NCI-H774 (cell line): Measurements from ENCODE around the gene SAMD4B.
"Not testable (repeated sequence)": the region's sequence is repeated elsewhere in the genome, so short reads cannot be mapped to it uniquely, and the experiment has no call there.

Source experiments
- DNase-seq: peaks from one replicate; lab custom pipeline; 2025; lab: John Stamatoyannopoulos, UW

Gene SAMD4B, protein sequence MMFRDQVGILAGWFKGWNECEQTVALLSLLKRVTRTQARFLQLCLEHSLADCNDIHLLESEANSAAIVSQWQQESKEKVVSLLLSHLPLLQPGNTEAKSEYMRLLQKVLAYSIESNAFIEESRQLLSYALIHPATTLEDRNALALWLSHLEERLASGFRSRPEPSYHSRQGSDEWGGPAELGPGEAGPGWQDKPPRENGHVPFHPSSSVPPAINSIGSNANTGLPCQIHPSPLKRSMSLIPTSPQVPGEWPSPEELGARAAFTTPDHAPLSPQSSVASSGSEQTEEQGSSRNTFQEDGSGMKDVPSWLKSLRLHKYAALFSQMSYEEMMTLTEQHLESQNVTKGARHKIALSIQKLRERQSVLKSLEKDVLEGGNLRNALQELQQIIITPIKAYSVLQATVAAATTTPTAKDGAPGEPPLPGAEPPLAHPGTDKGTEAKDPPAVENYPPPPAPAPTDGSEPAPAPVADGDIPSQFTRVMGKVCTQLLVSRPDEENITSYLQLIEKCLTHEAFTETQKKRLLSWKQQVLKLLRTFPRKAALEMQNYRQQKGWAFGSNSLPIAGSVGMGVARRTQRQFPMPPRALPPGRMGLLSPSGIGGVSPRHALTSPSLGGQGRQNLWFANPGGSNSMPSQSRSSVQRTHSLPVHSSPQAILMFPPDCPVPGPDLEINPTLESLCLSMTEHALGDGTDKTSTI

DNA sequence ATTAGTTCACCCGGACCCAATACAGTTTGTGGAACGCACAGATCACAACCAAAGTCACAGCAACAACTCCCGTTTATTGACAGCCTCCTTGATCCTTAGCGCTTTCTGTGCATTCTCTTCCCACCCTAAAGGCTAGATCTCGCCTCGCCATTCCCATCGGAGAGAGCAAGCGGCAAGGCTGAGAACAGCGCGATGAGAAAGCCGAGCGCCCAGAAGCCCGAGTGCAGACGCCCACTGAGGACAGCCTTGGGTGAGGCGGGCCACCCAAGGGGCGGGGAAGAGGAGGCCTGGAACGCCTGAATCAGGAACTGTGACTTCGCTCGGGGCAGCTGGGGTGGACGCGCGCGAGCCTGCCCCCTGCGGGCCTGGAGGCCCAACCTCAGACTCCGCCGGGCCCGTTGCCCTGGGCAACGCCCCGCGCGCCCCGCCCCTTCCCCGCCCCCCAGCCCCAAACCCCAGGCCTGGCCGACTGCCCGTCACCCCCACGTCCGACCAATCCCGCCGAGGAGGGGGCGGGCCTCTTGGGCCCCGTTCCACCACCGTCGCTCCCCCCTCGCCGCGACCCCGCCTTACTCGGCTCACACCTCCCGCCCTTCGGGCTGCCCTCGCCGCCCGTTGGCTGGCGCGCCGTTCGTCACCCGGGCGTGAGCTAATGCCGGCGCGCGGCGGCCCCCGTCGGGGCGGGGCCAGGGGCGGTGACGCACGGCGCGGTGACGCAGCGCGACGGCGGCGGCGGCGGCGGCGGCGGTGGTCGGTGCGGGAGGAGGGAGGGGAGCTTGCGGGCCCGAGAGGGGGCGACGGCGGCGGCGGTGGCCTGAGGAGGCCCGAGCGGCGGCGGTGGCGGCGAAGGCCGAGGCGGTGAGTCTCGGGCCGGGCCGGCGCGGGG lies at the start of gene SAMD4B:
TSS of gene SAMD4B (plus strand) at position 703 of the 886 bp plus-strand sequence. CDS start 14,473 bp downstream, outside the sequence.
- peak; percentile 97 for DNase-seq

DNA sequence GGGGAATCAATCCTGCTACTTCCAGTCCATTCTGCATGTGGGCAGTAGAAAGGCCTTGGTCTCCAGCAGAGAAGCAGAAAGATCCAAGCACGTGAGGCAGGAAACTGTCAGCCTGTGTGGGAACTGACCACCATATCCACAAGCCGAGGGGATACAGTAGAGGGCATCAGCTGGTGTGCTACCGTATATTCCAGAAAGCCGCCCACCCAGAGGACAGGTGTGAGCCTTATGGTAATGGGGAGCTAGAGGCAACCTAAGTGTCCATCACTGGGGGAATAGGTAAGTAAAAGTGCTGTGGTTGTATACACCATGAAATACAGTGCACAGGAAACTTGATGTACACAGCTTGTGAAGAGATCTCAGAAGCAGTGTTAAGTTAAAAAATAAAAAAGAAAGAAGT lies 48.8 kb upstream of the SAMD4B start:
- DNase-seq = no peak

DNA sequence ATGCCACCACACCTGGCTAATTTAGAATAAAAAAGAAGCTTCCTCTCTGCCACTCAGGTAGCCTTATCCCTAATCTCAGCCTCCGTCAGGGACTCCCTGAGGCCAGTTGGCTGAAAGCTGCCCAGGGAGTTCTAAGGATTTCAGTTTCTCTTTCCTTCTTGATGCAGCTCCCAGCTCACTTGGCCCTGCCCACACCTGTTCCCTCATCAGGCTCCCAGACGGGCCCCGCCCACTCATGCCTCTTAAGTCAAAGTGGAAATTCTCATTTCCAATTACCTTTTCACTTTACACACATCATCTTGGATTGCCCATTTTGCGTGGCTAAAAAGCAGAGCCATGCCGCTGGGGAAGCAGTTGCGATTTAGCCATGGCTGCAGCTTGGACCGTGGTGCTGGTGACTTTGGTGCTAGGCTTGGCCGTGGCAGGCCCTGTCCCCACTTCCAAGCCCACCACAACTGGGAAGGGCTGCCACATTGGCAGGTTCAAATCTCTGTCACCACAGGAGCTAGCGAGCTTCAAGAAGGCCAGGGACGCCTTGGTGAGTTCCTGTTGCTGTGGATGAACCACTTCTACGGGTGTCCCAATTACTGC lies 46.1 kb upstream of the SAMD4B start, which contains the start of gene IFNL1:
TSS of gene IFNL1 (plus strand) at position 353 of the 591 bp plus-strand sequence. CDS start at position 368, 15 bp downstream.
- no peak for DNase-seq

DNA sequence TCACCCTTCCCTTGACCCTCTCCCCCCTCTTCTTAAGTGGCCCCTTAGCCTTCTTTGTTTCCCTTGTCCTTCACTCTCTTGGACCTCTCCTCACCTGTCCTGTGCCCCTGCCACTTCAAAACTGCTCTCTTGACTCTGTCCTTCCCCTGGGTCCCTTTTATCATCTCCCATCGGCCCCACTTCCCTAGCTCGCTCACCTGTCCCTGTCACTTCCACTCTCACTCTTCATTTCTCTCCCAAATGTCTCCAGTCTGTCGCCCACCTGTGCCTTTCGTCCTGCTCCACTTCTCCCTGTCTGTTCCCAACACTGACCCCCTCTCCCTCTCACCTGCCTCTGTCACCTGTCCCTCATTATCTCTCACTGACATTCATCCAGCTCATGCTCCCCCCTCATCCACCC lies 45.3 kb upstream of the SAMD4B start:
- DNase-seq = no peak

DNA sequence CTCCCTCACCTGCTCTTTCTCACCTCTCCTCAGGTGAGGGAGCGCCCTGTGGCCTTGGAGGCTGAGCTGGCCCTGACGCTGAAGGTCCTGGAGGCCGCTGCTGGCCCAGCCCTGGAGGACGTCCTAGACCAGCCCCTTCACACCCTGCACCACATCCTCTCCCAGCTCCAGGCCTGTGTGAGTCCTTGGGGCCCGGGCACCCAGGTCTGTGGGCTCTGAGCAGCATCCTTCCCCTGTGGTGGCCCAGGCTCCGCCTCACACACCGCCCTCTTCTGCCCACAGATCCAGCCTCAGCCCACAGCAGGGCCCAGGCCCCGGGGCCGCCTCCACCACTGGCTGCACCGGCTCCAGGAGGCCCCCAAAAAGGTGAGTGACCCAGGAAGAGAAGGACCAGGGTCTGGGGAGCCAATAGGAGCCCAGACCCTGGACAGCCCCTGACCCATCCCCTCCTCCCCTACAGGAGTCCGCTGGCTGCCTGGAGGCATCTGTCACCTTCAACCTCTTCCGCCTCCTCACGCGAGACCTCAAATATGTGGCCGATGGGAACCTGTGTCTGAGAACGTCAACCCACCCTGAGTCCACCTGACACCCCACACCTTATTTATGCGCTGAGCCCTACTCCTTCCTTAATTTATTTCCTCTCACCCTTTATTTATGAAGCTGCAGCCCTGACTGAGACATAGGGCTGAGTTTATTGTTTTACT lies 44.1 kb upstream of the SAMD4B start:
- no peak for DNase-seq

DNA sequence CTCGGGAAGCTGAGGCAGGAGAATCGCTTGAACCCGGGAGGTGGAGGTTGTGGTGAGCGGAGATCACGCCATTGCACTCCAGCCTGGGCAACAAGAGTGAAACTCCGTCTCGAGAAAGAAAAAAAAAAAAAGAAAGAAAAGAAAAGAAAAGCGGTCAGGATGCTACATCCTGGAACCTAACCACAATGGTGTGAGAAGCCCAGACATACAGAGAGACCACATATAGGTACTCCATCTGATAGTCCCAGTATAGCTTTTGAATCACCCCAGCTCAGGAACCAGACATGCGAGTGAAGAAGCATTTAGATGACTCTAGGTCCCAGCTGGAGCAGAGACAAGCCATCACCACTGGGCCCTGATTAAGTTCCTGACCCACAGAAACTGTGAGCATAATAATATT lies 42.8 kb upstream of the SAMD4B start:
- no peak for DNase-seq

DNA sequence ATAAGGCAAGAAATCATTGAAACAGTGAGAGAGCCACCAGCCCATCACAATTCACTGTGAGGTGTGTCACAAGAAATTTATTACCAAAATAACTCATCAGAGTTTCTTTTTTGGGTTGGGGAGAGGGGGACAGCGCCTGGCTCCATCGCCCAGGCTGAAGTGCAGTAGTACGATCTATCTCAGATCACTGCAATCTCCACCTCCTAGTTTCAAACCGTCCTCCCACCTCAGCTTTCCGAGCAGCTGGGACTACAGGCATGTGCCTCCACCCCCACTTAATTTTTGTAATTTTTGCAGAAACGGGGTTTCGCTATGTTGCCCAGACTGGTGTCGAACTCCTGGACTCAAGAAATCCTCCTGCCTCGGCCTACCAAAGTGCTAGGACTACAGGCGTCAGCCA lies 42.4 kb upstream of the SAMD4B start:
- DNase-seq = no peak

DNA sequence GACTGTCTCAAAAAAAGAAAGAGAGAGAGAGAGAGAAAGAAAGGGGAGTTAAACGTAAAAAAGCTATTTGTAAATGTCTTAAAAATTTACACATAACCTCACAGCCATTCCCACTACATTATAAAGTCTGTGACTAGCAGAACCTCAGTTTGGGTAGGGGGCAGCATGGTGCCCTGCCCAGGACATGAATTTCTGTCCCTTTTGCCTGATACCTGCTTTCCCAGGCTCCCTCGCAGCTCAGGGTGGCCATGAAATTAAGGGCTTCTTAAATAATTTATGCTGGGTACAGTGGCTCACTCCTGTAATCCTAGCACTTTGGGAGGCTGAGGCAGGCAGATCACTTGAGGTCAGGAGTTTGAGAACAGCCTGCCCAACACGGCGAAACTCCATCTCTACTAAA lies 41.2 kb upstream of the SAMD4B start:
- DNase-seq = no peak

DNA sequence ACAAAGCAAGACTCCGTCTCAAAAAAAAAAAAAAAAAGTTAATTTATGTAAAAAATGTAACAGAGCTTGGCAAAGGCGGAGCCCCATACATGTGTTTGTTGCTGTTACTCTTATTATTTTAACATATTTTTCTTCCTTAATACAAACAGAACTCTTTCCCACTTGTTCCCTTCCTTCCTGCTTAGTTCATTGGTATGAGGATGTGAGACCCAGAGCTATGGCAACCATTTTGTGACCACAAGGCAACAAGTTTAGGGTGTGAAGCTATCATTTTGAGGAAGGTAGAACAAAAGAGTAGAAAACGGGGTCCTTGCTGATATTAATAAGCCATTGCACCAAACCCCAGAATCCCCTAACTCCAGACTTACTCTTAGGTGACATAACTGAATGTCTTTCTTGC lies 40.7 kb upstream of the SAMD4B start:
- no peak for DNase-seq

DNA sequence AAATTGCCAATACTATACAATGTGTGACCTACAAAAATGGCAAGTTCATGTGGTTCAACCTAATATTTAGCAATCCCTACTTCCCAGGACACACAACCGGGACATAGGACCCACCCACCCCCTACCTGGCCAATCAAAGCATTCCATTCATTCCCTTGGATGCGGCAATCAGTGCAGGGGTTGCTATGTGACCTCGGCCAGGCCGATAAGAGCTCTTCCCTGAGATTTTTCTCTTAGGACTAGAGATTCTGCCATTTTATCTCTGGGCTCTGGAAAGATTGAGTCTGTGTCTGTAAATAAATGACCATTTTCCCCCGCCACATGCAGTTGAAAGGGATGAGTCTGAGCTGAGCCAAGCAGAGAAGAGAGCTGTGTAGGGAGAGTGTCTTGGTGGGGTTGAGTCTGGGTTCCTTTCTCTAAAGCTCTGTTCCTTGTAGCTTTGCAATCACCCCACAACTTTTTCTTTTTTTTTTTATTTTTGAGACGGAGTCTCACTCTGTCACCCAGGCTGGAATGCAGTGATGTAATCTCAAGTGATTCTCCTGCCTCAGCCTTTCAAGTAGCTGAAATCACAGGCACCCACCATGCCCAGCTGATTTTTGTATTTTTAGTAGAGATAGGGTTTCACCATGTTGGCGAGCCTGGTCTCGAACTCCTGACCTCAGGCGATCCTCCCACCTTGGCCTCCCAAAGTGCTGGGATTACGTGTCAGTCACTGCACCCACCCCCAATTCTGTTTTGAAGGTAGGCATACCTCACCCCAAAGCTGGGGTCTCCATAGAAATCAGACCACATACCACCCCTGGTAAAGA lies 38.6 kb upstream of the SAMD4B start:
- DNase-seq = no peak

DNA sequence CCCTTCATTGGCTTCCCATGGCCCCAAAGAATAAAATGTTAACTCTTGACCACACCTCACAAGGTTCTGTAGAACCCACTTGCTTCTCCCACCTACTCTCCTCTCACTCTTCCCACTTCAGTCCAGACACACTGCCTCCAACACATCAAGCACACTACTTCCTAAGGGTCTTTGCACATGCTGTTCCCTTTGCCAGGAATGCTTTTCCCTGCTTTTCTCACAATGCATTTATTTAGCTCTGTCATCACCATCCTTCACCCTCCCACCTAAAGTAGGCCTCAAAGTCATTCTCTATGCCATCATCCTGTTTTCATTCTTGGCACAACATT lies 38.1 kb upstream of the SAMD4B start:
- no peak for DNase-seq

DNA sequence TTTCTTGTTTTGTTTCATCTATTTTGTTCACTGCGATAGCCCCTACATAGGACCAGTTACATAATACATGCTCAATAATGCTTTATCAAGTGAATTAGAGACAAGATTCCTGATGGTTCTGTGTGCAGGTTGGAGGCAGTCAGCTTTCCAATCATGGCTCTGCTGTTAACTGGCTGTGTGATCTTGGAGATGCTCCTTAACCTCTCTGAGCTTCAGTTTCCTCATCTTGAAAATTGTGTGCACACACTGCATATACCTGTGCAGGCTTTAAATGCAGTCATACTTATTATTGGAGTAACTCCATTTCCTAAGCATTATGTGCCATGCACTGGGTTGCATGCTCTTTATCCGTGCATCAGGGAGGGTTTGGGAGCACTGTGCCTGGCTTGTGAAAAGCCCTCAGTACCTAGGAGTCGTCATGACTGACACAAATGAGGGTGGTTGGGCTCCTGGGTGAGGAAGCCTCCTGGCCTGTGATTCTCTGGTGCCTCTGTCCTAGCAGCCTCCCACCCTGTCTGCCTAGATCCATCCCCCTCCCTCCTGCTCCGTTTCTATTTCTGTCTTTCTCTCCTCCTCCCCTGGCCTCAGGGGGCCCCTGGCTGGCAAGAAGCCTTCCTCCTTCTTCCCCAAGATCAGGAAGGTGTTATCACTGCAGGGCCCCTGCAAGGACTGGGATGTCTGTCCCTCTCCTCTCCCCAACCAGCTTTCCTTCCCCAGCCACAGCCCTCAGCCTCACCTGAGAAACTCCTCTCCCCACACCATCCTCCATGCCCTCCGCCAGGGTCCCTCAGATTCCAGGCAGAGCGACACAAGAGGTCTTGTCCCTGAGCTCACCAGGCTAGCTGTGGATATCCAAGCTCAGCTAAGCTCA lies 37.3 kb upstream of the SAMD4B start:
- DNase-seq = no peak

DNA sequence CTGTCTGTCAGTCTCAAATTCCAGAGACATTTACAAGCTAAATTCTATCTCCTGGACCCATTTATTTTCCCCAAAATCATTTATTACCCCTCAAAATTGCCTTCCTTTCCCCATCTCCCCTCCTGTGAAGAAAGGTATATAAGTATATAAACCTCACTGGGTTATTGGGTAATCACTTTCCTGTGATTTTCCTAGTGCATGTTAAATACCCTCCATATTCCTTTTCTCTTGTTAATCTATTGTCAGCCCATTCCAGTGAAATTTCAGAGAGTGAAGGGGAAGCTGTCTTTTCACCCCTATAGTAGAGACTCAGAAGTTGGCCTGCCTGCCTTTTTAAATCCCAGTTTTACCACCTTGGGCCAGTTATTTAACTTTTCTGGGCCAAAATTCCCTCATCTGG lies 36.1 kb upstream of the SAMD4B start:
- no peak for DNase-seq

DNA sequence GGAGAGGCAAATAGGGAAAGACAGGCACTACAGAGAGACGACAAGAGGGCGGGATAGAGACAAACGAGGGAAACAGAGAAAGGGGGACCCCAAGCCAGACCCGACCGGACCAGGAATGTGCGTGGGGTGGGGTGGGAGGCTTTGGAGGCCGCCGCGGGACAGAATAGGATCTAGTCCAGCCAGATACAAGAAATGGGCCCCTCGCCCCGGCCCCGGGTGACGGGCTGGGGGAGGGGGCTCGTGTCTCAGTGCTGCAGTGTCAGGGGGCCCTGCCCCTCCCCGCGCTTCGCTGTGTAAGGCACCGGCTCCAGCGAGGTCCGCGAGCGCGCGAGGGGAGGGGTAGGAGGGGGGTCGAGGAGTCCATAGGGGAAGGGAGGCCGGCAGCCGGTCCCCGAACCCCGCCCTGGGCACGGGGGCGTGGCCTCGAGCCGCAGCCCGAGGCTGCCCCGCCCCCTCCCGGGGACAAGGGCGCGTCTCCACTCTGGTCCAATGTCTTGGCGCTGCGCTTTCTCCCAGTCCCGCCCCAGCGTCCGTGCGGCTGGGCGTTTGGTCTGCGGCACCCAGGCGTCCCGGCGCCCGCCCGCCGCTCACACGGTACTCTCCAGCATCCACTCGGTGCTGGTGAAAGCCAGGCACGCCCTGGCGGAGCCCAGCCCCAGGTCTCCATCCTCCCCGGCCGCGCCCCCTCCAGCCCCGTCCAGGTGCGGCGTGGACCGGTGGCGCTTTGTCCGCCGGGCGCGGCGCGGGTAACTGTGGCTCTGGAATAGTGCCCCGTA lies 35.0 kb upstream of the SAMD4B start:
- no peak for DNase-seq

DNA sequence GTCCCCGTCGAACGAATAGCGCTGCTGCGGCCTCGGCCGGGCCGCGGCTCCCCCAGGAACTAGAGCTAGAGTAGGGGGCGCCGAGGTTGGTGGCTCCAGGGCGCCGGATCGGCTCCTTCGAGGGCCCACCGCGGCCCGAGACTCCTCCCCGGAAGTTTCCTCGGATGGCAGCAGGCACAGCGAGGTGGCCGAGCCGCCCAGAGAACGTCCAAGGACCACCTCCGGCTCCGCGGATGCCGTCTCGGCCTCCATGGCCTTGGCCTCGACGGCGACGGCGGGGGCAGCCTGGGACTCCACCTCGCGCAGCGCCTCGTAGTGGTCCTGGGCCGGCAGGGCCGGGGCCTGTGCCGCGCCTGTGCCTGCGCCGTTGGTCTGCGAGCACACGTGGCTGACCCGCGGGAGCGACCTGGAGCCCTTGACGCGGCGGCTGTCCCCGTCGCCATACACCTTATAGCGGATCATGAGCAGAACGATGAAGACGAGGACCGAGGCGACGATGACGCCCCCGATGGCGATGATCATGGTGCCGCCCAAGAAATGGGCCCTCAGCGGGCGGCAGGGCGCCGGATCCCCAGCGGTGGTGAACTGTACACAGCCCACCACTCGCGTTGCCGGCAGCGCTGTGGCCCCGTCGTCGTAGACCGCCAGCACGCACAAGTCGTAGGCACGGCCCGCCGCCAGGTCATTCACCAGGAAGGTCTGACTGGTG lies 34.2 kb upstream of the SAMD4B start:
- DNase-seq = no peak

DNA sequence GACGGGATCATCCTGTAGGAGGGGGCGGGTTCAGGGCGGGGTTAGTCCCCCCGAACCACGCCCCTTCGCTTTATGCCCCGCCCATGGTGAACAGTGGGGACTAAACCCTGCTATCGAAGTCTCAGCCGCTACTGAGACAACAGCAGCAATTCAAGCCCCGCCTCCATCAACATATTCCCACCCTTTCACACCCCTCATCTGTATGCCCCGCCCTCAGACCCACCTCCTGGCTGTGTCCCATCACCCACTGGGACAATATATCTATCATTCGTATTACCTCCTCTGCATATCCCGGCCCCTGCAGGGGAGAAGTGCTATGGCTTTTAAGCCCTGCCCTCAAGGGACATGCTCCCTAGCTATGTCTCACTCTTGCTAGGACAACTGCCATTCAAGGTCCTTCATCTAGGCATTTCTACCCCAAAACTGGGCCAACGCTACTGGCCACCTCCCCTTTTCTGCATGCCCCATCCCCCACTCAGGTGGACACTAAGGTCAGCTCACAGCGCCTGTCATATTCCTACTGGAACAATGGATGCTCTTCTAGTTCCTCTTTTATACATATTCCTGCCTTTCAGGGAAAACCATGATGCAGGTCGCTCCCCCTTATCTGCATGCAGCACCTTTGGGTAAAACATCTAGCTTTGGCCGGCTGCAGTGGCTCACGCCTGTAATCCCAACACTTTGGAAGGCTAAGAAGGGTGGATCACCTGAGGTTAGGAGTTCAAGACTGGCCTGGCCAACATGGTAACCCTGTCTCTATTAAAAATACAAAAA lies 33.5 kb upstream of the SAMD4B start:
- no peak for DNase-seq

DNA sequence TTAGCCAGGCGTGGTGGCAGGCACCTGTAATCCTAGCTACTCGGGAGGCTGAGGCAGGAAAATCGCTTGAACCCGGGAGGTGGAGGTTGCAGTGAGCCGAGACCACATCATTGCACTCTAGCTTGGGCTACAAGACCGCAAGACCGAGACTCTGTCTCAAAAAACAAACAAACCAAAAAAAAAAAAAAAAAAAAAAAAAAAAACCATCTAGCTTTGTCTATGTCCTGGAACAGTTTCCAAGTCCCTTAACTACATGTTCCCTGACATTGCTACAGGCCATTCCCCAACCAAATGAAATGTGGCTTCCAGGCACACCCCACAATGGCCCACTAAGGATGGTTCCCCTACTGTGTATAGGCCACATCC lies 32.9 kb upstream of the SAMD4B start:
- not testable (repeated sequence) for DNase-seq
